SK-N-SH treated with all-trans-retinoic acid at 6 μM for 48 hours (cell line): ENCODE results near the gene DNHD1.

Experiments used
- BACH2 ChIP-seq: fragments of 250-450 bp; sonication (Bioruptor Pico); IDR thresholded peaks from 2 replicates; pipeline ENCODE4 v1.9.0; 2021; ENCODE audit warnings: mild to moderate bottlenecking, borderline replicate concordance
- CSRNP3 ChIP-seq: fragments of 250-450 bp; sonication (Bioruptor Pico); IDR thresholded peaks from 2 replicates; pipeline ENCODE4 v1.5.1; 2021; ENCODE audit warnings: mild to moderate bottlenecking, moderate library complexity
- ESRRG ChIP-seq: fragments of 250-450 bp; sonication (Bioruptor Pico); IDR thresholded peaks from 2 replicates; pipeline ENCODE4 v1.6.1; 2021; ENCODE audit warnings: mild to moderate bottlenecking
- GLIS3 ChIP-seq: fragments of 250-450 bp; sonication (Bioruptor Pico); IDR thresholded peaks from 2 replicates; pipeline ENCODE4 v1.5.0; 2020; ENCODE audit warnings: mild to moderate bottlenecking, moderate library complexity
- ISL1 ChIP-seq: fragments of 250-450 bp; sonication (Bioruptor Pico); IDR thresholded peaks from 2 replicates; pipeline ENCODE4 v2.1.2; 2022; ENCODE audit warnings: mild to moderate bottlenecking, moderate library complexity
- PATZ1 ChIP-seq: fragments of 250-450 bp; sonication (Bioruptor Pico); IDR thresholded peaks from 2 replicates; pipeline ENCODE4 v1.8.0; 2020; ENCODE audit warnings: mild to moderate bottlenecking, moderate library complexity, borderline replicate concordance
- TSHZ2 ChIP-seq: fragments of 250-450 bp; sonication (Bioruptor Pico); IDR thresholded peaks from 2 replicates; pipeline ENCODE4 v1.5.0; 2020; ENCODE audit warnings: mild to moderate bottlenecking, moderate library complexity
- ZFP3 ChIP-seq: fragments of 250-450 bp; sonication (Bioruptor Pico); IDR thresholded peaks from 2 replicates; pipeline ENCODE4 v1.5.0; 2020; ENCODE audit warnings: mild to moderate bottlenecking, moderate library complexity
- ZFP30 ChIP-seq: fragments of 450-650 bp; formaldehyde crosslinking; IDR thresholded peaks from 2 replicates; pipeline ENCODE4 v1.5.0; 2022; ENCODE audit warnings: mild to moderate bottlenecking, moderate library complexity
- ZNF565 ChIP-seq: fragments of 450-650 bp; formaldehyde crosslinking; conservative IDR thresholded peaks from 2 replicates; pipeline ENCODE4 v1.5.0; 2020; ENCODE audit warnings: low read depth, mild to moderate bottlenecking, moderate library complexity

GRCh38 chr11:6526411-6527135, 29.5 kb downstream of the DNHD1 start:
- TF ChIP-seq GLIS3: no peak
- no peak for TF ChIP-seq ESRRG
- no peak for TF ChIP-seq PATZ1 (CRISPR knock-in tag)
- no peak for TF ChIP-seq ZFP3 (CRISPR knock-in tag)
- no peak for TF ChIP-seq ZFP30 (CRISPR knock-in tag)
- TF ChIP-seq TSHZ2 (CRISPR knock-in tag): no peak
- TF ChIP-seq ZNF565 (CRISPR knock-in tag): no peak
- no peak for TF ChIP-seq CSRNP3
- no peak for TF ChIP-seq ISL1
- no peak for TF ChIP-seq BACH2 (CRISPR knock-in tag)
